Panc1 (cell line): ENCODE data around the gene HNRNPUL1.

Source experiments
- CTCF ChIP-seq: fragments of 450-650 bp; IDR thresholded peaks from 2 replicates; pipeline ENCODE4 v1.5.1; 2017; ENCODE audit warnings: mild to moderate bottlenecking
- POLR2AphosphoS5 ChIP-seq: IDR thresholded peaks from 2 replicates; pipeline ENCODE4 v1.6.1; 2012; ENCODE audit warnings: mild to moderate bottlenecking, low read depth, low read length, moderate library complexity
- REST ChIP-seq, 2 experiments: IDR thresholded peaks; 2 replicates each; pipeline ENCODE4 v1.6.1; 2011 to 2012; ENCODE audit warnings: low read depth in 2 of 2, control low read depth in 1 of 2, low read length in 1 of 2, mild to moderate bottlenecking in 1 of 2, moderate library complexity in 1 of 2; ENCODE audit not compliant: insufficient read depth in 1 of 2
- TCF7L2 ChIP-seq: IDR thresholded peaks from 2 replicates; pipeline ENCODE4 v1.6.1; 2011; ENCODE audit warnings: mild to moderate bottlenecking, low read depth, low read length, inconsistent platforms

- TF ChIP-seq CTCF (no peak), POLR2AphosphoS5 (no peak), TCF7L2 (no peak), REST (IDR thresholded peaks at IDR 0.05; ENCODE audit: insufficient read depth in 1 of 2, low read depth in 2 of 2, low read length in 1 of 2) (no peak)
Measured at GRCh38 chr19:41269571-41269970, 5.4 kb downstream of the HNRNPUL1 start.
